GM19023 (cell line): Measurements from ENCODE around the gene TF.

Experiments
- ATAC-seq: cut with Tn5 transposase; IDR thresholded peaks from one replicate; pipeline ENCODE4 v1.9.1; 2021; ENCODE audit warnings: mild to moderate bottlenecking, moderate library complexity; ENCODE audit not compliant: unreplicated experiment

TF gene

DNA sequence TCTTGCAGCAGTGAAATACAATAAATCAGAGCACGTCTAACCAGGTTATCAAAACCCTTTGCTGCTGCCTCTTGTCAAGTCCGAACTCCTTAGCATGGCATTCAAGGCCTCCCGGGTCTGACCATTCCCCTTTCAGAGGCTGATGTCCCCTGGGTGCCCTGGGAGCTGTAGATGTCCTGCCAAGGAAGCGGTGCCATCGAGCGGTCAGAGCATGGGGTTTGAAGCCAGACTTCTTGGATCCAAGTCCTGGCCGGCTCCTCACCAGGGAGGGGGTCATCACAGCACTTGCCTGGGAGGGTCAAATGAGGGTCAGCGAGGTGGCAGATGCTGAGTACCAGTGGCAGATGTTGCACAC lies 496 bp downstream of the TF start:
- no peak for ATAC-seq

DNA sequence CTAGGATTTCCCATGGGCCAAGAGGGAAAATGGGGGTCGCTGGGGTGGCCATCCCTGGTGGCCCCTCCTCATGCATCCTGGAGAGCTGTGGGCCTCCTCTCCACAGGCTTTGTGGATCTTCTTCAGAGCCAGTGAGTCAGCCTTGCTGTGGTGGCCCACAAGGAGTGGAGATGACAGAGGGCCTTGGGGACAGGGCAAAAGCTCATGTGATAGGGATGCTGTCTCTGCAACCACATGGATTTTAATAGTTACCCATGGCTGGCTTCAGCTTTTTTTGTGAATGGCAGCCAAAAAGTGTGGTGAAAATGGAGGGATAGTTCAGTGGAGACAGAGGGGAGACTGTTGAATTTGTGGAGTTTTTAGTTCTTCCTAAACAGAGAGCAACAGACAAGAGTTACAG lies 1.2 kb downstream of the TF start:
- no peak for ATAC-seq

GRCh38 chr3:133747907-133748639 lies 1.9 kb downstream of the TF start:
- no peak for ATAC-seq

DNA sequence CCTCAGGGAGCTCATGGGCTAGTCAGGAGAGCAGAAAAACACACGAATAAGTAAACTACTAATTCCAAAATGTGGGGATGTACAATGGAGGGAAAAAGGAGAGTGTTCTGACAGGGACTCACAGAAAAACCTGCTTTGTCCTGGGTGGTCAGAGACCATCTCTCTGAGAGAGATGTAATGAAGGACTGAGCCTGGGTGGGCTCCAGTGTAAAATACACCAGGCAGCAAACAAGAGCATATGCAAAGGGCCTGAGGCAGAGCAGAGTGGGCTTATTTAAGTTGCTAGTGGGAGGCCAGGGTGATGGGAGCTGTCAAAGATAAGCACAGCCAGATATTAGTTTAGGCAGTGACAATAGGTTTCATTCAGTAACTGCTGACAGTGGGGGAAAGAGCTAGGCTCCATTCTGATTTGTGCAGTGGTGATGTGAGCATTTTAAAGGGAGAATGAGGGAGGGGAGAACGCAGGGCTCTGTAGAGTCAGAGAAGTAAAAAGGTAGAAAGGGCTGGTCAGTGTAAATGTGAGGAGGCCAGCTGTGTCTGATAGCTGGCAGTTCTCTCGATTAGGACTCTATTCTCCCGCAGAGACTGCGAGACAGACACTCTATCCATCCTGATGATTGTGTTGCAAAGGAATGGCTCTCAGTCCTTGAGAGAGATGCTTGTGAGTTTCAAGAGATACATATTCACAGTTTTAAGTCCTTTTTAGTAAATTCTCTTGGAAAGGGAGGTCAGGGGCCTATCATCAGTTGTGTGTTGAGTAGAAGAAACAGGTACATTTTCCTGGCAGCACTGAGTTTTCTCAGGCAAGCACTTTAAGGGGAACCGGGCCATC lies 3.5 kb downstream of the TF start:
- ATAC-seq, result no peak

DNA sequence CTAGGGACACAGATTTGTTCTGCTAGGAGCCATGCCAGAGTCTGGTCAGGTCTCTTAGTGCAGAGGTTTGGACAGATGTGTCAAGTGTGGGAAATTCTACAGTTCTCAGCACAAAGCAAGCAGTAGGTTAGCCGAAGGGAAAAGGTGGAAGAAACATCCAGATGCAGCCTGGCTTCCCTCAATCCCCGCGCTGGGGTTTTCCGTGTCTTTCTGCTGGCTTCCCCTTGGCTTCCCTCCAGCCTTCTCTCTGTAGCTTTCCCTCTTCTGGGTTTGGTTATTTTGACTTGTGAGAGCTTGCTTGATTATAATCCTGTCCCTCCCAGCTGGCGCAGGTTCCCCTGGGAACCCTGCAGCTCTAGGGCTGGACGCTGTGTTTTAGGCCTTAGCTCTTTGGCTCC lies 4.1 kb downstream of the TF start:
- no peak for ATAC-seq

- ATAC-seq, result no peak
Observed at GRCh38 chr3:133753107-133753778, 7.0 kb downstream of the TF start.

- no peak for ATAC-seq
Observed at GRCh38 chr3:133753779-133754164, 7.6 kb downstream of the TF start.

DNA sequence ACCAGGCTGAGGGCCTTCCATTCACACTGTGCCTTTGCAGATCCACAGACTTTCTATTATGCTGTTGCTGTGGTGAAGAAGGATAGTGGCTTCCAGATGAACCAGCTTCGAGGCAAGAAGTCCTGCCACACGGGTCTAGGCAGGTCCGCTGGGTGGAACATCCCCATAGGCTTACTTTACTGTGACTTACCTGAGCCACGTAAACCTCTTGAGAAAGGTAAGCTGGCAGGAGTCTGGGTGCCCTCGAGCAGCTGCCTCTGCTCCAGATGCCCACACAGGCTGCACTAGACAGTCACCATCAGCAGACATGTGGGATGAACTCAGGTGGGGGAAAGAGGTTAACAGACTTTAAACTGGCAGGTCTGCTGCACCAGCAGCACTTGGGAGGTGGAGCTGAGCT lies 8.3 kb downstream of the TF start:
- ATAC-seq, result no peak

GRCh38 chr3:133754973-133755828 lies 9.0 kb downstream of the TF start:
- no peak for ATAC-seq

DNA sequence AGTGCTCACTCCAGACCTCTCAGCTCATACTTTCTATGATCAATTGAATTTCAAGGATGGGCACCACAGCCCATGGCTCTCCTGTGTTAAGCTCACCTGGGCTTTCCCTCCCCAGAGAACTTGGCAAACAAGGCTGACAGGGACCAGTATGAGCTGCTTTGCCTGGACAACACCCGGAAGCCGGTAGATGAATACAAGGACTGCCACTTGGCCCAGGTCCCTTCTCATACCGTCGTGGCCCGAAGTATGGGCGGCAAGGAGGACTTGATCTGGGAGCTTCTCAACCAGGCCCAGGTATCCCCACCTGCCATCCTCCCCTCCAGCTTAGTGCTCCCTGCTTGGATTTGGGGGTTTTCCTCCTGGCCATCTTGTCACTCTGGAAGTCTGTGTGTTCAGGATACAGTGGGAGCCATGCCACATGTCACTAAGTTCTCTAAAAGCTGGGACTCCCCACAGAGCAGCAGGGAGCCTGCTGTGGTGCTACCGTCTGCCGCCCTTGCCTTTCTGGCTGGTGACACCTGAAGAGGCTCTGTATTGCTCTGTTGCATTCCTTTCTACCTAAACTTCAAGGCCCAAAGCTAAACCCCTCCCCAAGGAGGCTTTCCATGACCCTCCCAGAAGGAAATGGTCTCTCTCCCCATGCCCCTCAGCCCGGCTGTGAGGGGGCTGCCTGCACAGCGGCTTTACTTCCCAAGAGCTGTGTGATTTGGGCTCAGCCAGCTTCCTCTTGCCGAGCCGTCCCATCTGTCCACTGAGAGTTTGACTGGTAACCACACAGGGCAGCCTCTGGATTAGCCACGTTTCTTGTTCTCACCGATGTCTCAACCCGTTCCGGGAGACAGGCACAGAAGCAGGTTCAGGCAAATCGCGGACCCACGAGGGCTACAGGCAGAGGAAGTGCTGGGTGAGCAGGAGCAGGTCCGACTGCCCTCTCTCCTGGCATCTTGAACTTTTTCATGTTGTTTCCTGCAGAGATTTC lies 10.8 kb downstream of the TF start:
- ATAC-seq, result no peak

DNA sequence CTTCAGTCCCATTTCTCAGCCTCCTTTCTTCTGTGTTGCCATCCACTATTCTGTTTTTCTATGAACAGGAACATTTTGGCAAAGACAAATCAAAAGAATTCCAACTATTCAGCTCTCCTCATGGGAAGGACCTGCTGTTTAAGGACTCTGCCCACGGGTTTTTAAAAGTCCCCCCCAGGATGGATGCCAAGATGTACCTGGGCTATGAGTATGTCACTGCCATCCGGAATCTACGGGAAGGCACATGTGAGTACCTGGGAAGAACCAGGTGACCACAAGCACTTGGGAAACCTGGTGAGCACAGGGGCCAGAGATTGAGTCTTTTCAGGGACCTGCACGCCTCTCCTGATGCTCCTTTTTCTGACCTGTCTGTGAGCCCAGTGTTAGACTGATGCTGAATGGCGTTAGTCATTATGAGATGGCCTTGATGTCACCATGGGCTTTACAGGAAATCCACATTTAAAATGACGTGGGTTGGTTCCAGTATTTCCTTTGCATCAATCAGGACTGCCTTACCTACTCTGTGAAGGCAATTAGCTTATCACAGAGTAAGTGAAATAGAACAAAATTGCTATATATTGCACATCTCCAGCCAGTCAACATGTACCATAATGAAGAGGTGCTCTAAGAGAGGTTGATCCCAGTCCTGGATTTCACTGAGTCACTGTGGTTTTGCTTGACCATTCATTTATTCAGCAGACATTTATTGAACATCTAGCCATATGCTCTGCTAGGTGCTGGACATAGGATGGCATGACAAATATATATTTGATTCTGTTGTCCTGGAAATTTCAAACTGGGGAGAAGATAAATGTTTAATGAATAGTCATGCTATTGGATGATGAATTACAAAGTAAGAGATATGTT lies 11.7 kb downstream of the TF start:
- ATAC-seq, result no peak

GRCh38 chr3:133758568-133758928 lies 12.4 kb downstream of the TF start:
- ATAC-seq, result no peak

GRCh38 chr3:133758964-133759739 lies 13.0 kb downstream of the TF start:
- ATAC-seq, result no peak

- no peak for ATAC-seq
Observed at GRCh38 chr3:133759740-133760305, 13.6 kb downstream of the TF start.

GRCh38 chr3:133760916-133761315 lies 14.7 kb downstream of the TF start:
- no peak for ATAC-seq

- no peak for ATAC-seq
Observed at GRCh38 chr3:133761605-133762484, 15.7 kb downstream of the TF start.

DNA sequence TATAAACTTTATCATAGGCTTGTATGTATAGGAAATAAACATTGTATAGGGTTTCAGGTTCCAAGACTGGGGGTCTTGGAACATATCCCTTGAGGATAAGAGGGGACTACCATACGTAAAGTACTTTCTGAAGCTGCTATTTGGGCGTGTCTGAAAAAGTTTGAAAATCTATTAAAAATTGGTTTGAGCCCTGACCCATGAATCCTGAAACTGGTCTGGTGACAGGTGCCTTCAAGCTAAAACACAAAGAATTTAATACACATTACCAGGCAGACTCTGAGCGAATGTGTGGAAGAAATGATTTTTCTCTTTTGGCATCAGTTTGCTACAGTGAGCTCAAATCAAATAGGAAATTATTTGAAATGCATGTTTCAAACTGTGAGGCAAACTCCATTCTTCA lies 16.3 kb downstream of the TF start:
- ATAC-seq, result no peak
